ENCODE data around the gene TTC34. TPM values are rescaled to one million over a fixed set of nuclear protein-coding genes. Genes with fewer than 3 reads are reported as not detected.

TTC34 gene
- total RNA-seq, 6 experiments from 2014 or later, result 0.11 to 0.19 (median 0.16) TPM

DNA sequence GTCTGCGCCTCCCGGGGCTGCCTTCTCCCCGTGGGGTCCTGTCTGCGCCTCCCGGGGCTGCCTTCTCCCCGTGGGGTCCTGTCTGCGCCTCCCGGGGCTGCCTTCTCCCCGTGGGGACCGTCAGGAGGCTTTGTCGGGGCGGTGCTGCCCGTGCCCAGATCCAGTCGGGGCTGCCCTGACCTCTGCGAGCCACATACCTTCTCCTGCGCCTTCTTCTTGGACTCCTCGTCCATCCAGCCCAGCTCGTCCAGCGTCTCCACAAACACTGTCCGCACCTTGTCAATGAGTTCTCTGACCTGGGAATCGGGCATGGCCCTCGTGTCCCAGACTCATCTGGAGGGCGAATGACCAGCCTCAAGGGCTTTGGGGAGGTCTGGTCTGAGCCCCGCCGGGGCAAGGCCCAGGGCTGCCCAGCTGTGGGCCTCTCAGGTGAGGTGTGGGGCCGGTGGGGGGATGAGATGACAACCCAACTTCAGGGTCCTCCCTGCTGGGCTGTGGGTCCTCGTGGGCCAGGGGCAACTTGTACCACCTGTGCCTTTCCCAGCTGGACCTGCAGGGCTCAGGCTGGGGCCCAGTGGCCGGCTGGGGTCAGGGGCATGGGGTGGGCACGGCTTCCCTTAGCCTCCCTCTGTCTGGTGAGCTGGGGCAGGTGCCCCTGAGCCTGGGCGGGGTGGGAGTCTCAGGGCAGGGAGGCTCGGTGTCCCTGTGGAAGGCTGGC lies 205.5 kb downstream of the TTC34 start:
- H3K36me3 Mint-ChIP-seq (ENCODE audit: low read depth), result no peaks in the 10 kb centered on the region; the same call in 1 of the 2 replicates
- no peak overlapping the region for H3K27ac Mint-ChIP-seq
- DNase-seq, result no peak
- TF ChIP-seq, protein P1, sequence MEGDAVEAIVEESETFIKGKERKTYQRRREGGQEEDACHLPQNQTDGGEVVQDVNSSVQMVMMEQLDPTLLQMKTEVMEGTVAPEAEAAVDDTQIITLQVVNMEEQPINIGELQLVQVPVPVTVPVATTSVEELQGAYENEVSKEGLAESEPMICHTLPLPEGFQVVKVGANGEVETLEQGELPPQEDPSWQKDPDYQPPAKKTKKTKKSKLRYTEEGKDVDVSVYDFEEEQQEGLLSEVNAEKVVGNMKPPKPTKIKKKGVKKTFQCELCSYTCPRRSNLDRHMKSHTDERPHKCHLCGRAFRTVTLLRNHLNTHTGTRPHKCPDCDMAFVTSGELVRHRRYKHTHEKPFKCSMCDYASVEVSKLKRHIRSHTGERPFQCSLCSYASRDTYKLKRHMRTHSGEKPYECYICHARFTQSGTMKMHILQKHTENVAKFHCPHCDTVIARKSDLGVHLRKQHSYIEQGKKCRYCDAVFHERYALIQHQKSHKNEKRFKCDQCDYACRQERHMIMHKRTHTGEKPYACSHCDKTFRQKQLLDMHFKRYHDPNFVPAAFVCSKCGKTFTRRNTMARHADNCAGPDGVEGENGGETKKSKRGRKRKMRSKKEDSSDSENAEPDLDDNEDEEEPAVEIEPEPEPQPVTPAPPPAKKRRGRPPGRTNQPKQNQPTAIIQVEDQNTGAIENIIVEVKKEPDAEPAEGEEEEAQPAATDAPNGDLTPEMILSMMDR (IDR thresholded peaks at IDR 0.05), result no peak
- no peak overlapping the region for H3K4me3 Mint-ChIP-seq
- no peaks in the 10 kb centered on the region for H3K4me1 Mint-ChIP-seq (ENCODE audit: low read depth)
- peaks cover 4% of the 10 kb centered on the region; the same call in 1 of the 2 replicates for H3K9me3 Mint-ChIP-seq
- peaks cover 9% of the 10 kb centered on the region for H3K27me3 Mint-ChIP-seq (ENCODE audit: insufficient read depth)

DNA sequence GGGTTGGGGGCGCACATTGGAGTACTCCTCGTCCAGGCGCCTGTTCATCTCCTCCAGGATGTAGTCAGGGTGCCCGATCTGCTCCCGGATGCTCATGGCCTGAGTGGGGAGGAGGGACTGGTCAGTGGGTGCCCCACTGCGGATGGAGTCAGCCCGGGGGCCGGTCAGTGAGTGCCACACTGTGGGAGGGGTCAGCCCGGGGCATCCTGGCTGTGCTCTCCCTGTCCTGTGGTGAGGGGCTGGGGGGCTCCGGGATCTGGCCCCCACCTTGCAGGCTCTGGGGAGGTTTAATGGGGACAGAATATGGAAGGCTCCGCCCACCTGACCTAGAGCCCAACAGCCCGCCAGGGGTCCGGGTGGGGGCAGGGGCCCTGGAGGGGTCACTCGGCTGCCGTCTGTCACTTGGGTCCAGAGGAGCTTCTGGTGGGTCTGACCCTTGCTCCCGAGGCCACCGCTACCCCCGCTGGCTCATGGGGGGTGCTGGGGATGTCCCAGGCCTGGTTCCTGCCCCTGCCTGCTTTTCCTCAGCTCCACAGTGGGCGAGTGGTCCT lies 206.2 kb downstream of the TTC34 start:
- Mint-ChIP-seq H3K36me3 (ENCODE audit: low read depth) (no peaks in the 10 kb centered on the region; the same call in 1 of the 2 replicates), H3K9me3 (peaks cover 4% of the 10 kb centered on the region; the same call in 1 of the 2 replicates), H3K4me3 (no peak overlapping the region), H3K4me1 (ENCODE audit: low read depth) (no peaks in the 10 kb centered on the region), H3K27ac (no peak overlapping the region), H3K27me3 (ENCODE audit: insufficient read depth) (peaks cover 9% of the 10 kb centered on the region)
- DNase-seq, result no peak
- TF ChIP-seq, protein P1 (IDR thresholded peaks at IDR 0.05), result no peak

DNA sequence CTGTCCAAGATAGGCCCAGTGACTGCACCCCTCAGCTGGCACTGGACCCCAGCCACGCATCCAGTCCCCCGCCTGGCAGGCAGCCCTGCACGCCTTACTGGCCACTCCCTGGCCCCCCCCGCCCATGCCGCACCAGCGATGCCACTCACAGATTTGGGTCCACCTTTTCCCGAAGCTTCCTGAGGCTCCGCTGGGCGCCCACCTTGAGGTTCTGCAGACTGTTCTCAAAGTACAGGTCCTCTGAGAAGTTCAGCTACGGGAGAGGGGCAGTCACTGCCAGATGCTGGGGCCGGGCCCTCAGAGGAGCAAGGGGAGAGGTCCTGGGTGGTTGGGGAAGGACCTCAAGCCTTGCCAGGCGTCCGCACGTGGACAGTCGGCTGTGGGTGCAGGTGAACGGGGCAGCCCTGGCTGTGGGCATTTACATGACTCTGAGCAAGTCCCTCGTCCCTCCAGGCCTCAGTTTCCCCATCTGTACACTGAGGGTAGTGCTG lies 206.8 kb downstream of the TTC34 start:
- H3K27ac Mint-ChIP-seq, result no peak overlapping the region
- no peaks in the 10 kb centered on the region; the same call in 1 of the 2 replicates for H3K36me3 Mint-ChIP-seq (ENCODE audit: low read depth)
- no peak for DNase-seq
- H3K9me3 Mint-ChIP-seq, result peaks cover 4% of the 10 kb centered on the region; the same call in 1 of the 2 replicates
- peaks cover 9% of the 10 kb centered on the region for H3K27me3 Mint-ChIP-seq (ENCODE audit: insufficient read depth)
- H3K4me1 Mint-ChIP-seq (ENCODE audit: low read depth), result no peaks in the 10 kb centered on the region
- no peak overlapping the region for H3K4me3 Mint-ChIP-seq
- TF ChIP-seq, protein P1 (IDR thresholded peaks at IDR 0.05), result no peak

DNA sequence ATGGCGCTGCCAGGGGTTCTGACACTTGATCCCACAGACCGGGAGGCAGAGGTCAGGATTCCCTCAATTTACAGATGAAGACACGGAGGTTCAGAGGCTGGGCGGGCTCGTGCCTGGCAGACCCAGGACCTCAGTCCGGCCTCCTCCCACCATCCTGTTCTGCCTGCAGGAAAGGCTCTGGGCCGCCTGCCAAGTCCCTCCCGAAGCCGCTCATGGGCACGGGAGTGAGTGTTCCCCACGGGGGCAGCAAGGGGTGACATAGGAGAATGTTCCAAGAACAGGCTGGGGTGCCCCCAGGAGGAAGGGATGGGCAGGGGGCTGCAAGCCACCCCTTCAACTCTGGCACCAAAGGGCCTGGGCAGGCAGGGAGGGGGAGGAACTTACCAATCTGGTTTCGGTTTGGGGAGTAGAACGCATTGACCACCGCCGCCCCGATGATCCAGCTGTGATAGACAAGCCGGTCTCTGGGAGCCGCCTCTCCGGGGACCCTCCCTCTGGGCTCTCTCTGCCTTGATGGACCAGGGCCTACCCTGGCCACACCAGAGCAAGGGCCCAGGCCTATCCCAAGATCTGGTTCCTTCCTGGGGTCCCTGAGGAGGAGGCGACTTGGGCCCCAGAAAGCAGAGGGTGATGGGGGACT lies 207.4 kb downstream of the TTC34 start:
- no peaks in the 10 kb centered on the region for H3K4me1 Mint-ChIP-seq (ENCODE audit: low read depth)
- H3K27ac Mint-ChIP-seq, result no peak overlapping the region
- peak overlapping the region; percentile 72; the same call in 1 of the 2 replicates for H3K4me3 Mint-ChIP-seq
- peaks cover 4% of the 10 kb centered on the region; the same call in 1 of the 2 replicates for H3K9me3 Mint-ChIP-seq
- no peak for DNase-seq
- TF ChIP-seq, protein P1 (IDR thresholded peaks at IDR 0.05), result no peak
- H3K36me3 Mint-ChIP-seq (ENCODE audit: low read depth), result no peaks in the 10 kb centered on the region; the same call in 1 of the 2 replicates
- H3K27me3 Mint-ChIP-seq (ENCODE audit: insufficient read depth), result peaks cover 9% of the 10 kb centered on the region

DNA sequence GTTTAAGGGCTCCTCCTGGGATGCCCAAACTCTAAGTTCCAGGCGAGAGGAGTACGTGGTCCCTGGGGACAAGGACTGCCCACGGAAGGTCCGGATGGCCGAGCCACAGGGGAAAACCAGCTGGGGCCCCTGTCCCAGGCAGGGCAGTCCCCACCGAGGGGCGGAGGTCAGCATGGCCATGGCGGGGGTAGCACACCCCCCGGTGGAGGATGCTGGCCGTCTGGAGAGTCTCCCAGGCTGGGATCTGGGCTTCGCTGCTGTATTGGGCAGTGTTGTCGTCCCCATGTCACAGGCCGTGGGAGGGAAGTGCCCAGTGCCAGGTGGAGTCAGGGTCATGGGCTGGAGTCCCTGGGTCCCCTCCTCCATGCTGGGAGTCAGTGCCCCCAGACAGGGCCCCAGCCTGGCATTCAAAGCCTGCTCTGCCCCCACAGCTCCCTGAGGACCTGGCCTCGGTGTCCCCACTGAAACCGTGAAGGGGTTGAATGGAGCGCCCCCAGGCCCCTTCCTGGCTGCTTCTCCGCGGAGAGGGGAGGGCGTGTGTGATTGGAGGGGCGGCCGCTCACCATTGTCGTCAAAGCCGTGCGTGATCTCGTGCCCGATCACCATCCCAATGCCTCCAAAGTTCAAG lies 208.1 kb downstream of the TTC34 start:
- no peaks in the 10 kb centered on the region for H3K4me1 Mint-ChIP-seq (ENCODE audit: low read depth)
- no peak overlapping the region for H3K4me3 Mint-ChIP-seq
- peaks cover 5% of the 10 kb centered on the region; the same call in 1 of the 2 replicates for H3K27me3 Mint-ChIP-seq (ENCODE audit: insufficient read depth)
- no peaks in the 10 kb centered on the region for H3K36me3 Mint-ChIP-seq (ENCODE audit: low read depth)
- H3K9me3 Mint-ChIP-seq, result no peaks in the 10 kb centered on the region; the same call in 1 of the 2 replicates
- no peak overlapping the region for H3K27ac Mint-ChIP-seq
- TF ChIP-seq, protein P1 (IDR thresholded peaks at IDR 0.05), result no peak
- DNase-seq, result no peak
